ENCODE data around the gene LEPR. TPM values are rescaled to one million over a fixed set of nuclear protein-coding genes. Genes with fewer than 3 reads are reported as not detected.
A peak's percentile ranks its signal among the peaks of the same experiment; 100 is the strongest.

Gene LEPR
- total and polyA plus RNA-seq, 2 donors (not counting 1 experiment from before 2014, with no cell fraction given), result 8.0 to 20.1 TPM

- Histone ChIP-seq H3K9me3 (ENCODE audit: control insufficient read depth, insufficient read depth, low read depth, low read length) (no peaks in the 10 kb centered on the region), H3K79me2 (ENCODE audit: control insufficient read depth, insufficient read depth, low read length) (no peaks in the 10 kb centered on the region), H2AFZ (ENCODE audit: low read length) (no peak overlapping the region), H3K4me2 (ENCODE audit: extremely low read depth, insufficient read depth, low read length) (no peak overlapping the region), H3K9ac (ENCODE audit: insufficient read depth, low read length) (no peak overlapping the region), H3K27ac (ENCODE audit: insufficient read depth, low read length) (no peak overlapping the region), H3K36me3 (ENCODE audit: control insufficient read depth, insufficient read depth, low read length) (no peaks in the 10 kb centered on the region), H3K4me1 (ENCODE audit: control insufficient read depth, extremely low read depth, insufficient read depth, low read length) (no peaks in the 10 kb centered on the region), H4K20me1 (ENCODE audit: control insufficient read depth, extremely low read depth, insufficient read depth, low read length) (no peaks in the 10 kb centered on the region), H3K4me3 (replicated peaks in 1 of 4; ENCODE audit: control extremely low read depth in 1 of 4, insufficient read depth in 1 of 4, low read depth in 3 of 4, low read length in 4 of 4) (no peak overlapping the region), H3K27me3 (ENCODE audit: control insufficient read depth, insufficient read depth, low read length) (no peaks in the 10 kb centered on the region)
- no peak for TF ChIP-seq CTCF (conservative IDR thresholded peaks at IDR 0.05 in 1 of 2, IDR thresholded peaks at IDR 0.05 in 1 of 2; ENCODE audit: low read depth in 1 of 2, low read length in 2 of 2)
- TF ChIP-seq EZH2 (IDR thresholded peaks at IDR 0.05; ENCODE audit: low read length, missing control alignments), result no peak
- peak in 1 of 2 donors; percentile 22 for DNase-seq (ENCODE audit: low read depth in 2 of 2)
Measured at GRCh38 chr1:65469126-65469888, 48.8 kb downstream of the LEPR start.

GRCh38 chr1:65469889-65470340, 49.4 kb downstream of the LEPR start:
- no peaks in the 10 kb centered on the region for H3K9me3 ChIP-seq (ENCODE audit: control insufficient read depth, insufficient read depth, low read depth, low read length)
- H2AFZ ChIP-seq (ENCODE audit: low read length), result no peak overlapping the region
- peak; percentile 22 to 65 for DNase-seq (ENCODE audit: low read depth in 2 of 2)
- no peaks in the 10 kb centered on the region for H3K4me1 ChIP-seq (ENCODE audit: control insufficient read depth, extremely low read depth, insufficient read depth, low read length)
- no peaks in the 10 kb centered on the region for H4K20me1 ChIP-seq (ENCODE audit: control insufficient read depth, extremely low read depth, insufficient read depth, low read length)
- no peaks in the 10 kb centered on the region for H3K79me2 ChIP-seq (ENCODE audit: control insufficient read depth, insufficient read depth, low read length)
- H3K27ac ChIP-seq (ENCODE audit: insufficient read depth, low read length), result no peak overlapping the region
- TF ChIP-seq CTCF (conservative IDR thresholded peaks at IDR 0.05 in 1 of 2, IDR thresholded peaks at IDR 0.05 in 1 of 2; ENCODE audit: low read depth in 1 of 2, low read length in 2 of 2), result no peak
- no peak for TF ChIP-seq EZH2 (IDR thresholded peaks at IDR 0.05; ENCODE audit: low read length, missing control alignments)
- no peak overlapping the region for H3K4me3 ChIP-seq (replicated peaks in 1 of 4; ENCODE audit: control extremely low read depth in 1 of 4, insufficient read depth in 1 of 4, low read depth in 3 of 4, low read length in 4 of 4)
- H3K36me3 ChIP-seq (ENCODE audit: control insufficient read depth, insufficient read depth, low read length), result no peaks in the 10 kb centered on the region
- no peaks in the 10 kb centered on the region for H3K27me3 ChIP-seq (ENCODE audit: control insufficient read depth, insufficient read depth, low read length)
- no peak overlapping the region for H3K4me2 ChIP-seq (ENCODE audit: extremely low read depth, insufficient read depth, low read length)
- no peak overlapping the region for H3K9ac ChIP-seq (ENCODE audit: insufficient read depth, low read length)

Other genes with a start within 250 kb of the LEPR start
- gene DNAJC6, start 111.1 kb upstream of the LEPR start, total RNA-seq, result under 0.01 and 0.33 TPM in 2 replicates
- gene DNAJC6, start 111.1 kb upstream of the LEPR start, polyA plus RNA-seq, result 0.14 and 0.98 TPM in 2 replicates
- 37.5 and 46.0 TPM in 2 replicates for gene LEPROT, start within 50 bp of the LEPR start, total RNA-seq
- gene LEPROT, start within 50 bp of the LEPR start, polyA plus RNA-seq, result 58.2 and 101 TPM in 2 replicates